GM18498 (cell line): ENCODE data around the gene MMP14.
A peak's percentile ranks its signal among the peaks of the same experiment; 100 is the strongest.
"Not testable (repeated sequence)": the region's sequence is repeated elsewhere in the genome, so short reads cannot be mapped to it uniquely, and the experiment has no call there.

ENCODE experiments used
- ATAC-seq: cut with Tn5 transposase; IDR thresholded peaks from one replicate; pipeline ENCODE4 v1.9.1; 2021; ENCODE audit warnings: mild to moderate bottlenecking, moderate library complexity; ENCODE audit not compliant: unreplicated experiment

Gene MMP14

GRCh38 chr14:22856428-22856827, 20.0 kb downstream of the MMP14 start:
- no peak for ATAC-seq

DNA sequence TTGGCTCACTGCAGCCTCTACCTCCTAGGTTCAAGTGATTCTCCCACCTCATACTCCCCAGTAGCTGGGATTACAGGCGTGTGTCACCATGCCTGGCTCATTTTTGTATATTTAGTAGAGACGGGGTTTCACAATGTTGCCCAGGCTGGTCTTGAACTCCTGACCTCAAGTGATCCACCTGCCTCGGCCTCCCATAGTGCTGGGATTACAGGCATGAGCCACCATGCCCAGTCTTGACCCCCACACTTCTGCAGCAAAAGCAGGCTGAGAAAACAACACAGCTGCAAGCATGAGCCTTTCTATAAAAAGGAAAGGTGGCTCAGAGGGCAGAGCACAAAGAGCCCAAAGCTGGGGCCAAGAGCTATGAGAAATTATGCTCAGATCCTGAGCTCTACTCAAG, 24.0 kb downstream of the MMP14 start:
- not testable (repeated sequence) for ATAC-seq

DNA sequence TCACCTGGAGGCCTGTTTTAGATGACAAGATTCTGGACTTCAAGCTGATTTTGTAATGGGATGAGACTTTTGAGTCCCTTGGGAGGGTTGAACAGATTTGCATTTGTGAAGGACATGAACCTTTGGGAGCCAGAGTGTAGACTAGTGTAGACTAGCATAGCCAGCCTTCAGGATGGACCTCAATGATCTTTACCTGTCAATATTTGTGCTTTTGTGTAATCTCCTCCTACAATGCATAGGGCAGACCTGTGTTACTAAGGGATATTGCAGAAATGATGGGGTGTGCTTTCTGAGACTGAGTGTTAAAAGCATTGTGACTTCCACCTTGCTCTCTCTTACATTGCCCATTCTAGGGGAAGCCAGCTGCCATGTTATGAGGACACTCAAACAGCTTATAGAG, 25.3 kb downstream of the MMP14 start:
- ATAC-seq, result no peak

DNA sequence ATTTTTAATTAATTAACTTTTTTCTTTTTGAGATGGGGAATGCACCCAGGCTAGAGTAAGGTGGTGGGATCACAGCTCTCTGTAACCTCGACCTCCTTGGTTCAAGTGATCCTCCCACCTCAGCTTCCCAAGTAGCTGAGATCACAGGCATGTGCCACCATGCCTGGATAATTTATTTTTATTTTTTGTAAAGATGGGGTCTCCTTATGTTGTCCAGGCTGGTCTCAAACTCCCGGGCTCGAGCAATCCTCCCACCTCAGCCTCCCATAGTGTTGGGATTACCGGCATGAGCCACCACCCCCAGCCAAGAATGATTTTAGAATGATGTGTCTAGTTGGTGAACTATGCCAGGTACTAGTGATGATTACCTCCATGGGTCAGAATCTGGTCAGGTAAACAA, 28.6 kb downstream of the MMP14 start:
- no peak for ATAC-seq

DNA sequence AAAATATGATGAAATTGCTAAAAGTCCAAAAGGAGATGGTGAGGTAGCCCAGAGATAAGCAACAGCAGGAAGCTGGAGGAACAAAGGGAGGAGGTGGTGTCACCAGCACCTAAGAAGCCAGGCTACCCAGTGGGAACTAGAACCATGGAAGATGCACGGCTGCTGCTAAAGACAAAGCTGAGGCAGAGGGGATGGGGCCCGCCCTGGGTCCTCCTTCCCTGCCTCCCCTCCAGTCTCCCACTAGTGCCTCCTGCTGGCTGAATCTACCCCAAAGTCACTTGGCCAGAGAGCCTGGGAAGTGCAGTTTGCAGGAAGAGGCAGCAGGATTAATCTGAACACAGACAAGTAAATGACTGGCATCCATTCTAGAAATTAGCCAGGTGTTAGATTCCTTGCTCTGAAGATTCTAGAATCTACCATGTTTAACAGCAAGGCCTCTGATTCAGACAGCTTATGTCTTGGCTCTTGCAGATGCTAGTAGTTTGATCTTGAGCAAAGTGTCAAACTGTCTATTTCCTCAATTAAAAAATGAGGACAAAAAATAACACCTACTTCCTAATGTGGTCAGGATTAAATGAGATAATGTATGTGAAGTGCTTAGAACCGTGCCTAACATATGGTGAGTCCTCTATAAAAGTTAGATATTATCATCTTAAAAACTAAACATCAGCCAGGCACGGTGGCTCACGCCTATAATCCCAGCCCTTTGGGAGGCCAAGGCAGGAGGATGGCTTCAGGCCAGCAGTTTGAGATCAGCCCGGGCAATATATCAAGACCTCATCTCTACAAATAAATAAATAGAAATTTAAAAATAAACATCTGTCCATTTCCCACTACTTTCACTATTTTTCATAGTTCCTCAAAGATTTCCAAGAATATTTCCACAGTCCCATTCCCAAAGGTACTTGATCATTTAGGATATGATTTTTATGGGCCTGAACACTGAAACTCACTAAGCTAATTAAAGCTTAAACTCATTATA, 29.3 kb downstream of the MMP14 start:
- ATAC-seq, result no peak

DNA sequence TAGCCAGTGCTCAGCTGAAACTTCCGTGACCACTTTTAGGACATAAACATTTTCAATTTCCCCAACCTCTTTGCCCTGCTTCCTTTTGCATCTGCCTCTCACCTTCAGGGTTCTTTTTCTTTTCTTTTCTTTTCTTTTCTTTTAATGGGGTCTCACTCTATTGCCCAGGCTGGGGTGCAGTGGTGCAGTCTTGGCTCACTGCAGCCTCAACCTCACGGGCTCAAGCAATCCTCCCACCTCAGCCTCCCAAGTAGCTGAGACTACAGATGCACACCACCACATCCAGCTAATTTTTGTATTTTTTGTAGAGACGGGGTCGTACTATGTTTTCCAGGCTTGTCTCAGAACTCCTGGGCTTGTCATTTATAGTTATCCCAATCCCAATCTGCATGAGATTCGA, 30.5 kb downstream of the MMP14 start:
- ATAC-seq, result no peak

- peak; percentile 38 for ATAC-seq
These were observed 34.4 kb downstream of the MMP14 start for GRCh38 chr14:22870811-22871223.

DNA sequence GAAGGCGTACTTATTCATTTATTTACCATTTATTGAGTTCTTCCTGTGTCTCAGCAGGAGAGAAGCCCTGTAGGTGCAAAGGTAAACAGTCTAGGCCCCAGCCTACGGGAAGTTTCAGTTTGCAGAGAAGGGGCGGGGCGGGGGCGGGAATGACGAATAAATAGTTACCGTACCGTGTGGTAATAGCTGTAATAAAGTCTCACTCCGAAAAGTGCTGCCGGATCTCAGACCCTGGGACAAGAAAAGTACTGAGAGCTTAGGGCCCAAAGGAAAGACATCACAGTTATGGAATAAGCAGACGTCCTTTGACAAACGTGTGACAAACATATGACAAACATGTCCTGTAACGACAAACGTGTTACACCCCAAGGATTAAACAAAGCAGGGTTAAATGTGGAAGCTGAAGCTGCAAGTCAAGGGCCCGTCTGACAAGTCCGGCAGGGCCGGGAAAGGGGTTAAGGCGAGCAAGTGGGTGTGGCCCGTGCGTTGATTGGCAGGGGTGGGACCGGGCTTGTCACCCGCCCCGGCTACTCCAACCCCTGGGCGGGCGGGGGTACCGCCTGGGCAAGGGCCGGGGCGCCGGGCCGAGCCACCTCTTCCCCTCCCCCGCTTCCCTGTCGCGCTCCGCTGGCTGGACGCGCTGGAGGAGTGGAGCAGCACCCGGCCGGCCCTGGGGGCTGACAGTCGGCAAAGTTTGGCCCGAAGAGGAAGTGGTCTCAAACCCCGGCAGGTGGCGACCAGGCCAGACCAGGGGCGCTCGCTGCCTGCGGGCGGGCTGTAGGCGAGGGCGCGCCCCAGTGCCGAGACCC, 35.0 kb downstream of the MMP14 start, which contains the start of gene LRP10:
Gene LRP10 (plus strand): TSS at position 517 of the 809 bp plus-strand sequence. CDS start 564 bp downstream, outside the sequence.
- ATAC-seq, result peak; percentile 83

- peak; percentile 26 for ATAC-seq
These were observed 35.8 kb downstream of the MMP14 start for GRCh38 chr14:22872033-22872832.

DNA sequence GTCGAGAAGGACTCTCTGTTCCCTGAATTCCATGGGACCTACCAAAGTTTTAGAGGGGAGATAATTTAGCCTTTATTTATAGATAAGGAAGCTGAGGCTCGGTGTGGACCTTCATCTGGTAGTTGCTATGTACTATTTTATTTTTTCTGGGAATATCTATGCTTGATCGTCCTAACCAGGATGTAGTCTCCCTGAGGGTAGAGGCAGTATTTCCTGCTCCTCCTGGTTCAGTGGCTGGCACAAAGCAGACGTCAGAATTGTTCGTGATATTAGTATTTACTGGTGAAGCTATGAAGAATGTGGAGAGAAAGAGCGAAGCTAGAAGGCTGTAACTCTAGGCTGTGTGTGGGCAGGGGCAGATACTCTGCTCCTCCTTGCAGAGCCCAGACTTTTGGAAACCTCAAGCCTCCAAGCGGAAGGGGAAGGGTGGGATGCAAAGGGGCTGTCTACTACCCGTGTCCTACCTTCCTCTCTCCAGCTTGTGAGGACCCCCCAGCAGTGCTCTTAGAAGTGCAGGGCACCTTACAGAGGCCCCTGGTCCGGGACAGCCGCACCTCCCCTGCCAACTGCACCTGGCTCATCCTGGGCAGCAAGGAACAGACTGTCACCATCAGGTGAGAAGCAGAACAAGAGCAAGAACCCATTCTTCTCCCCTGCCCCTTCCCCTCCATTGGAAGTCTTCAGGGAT, 36.6 kb downstream of the MMP14 start:
- no peak for ATAC-seq

DNA sequence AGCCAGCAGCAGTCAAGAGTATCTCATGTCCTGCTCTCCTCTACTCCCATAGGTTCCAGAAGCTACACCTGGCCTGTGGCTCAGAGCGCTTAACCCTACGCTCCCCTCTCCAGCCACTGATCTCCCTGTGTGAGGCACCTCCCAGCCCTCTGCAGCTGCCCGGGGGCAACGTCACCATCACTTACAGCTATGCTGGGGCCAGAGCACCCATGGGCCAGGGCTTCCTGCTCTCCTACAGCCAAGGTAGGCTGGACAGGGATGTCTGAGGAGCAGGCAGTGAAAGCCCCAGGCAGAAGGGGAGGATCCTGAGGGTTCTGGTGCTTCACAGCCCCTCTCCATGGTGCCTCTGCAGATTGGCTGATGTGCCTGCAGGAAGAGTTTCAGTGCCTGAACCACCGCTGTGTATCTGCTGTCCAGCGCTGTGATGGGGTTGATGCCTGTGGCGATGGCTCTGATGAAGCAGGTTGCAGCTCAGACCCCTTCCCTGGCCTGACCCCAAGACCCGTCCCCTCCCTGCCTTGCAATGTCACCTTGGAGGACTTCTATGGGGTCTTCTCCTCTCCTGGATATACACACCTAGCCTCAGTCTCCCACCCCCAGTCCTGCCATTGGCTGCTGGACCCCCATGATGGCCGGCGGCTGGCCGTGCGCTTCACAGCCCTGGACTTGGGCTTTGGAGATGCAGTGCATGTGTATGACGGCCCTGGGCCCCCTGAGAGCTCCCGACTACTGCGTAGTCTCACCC, 38.8 kb downstream of the MMP14 start:
- no peak for ATAC-seq

DNA sequence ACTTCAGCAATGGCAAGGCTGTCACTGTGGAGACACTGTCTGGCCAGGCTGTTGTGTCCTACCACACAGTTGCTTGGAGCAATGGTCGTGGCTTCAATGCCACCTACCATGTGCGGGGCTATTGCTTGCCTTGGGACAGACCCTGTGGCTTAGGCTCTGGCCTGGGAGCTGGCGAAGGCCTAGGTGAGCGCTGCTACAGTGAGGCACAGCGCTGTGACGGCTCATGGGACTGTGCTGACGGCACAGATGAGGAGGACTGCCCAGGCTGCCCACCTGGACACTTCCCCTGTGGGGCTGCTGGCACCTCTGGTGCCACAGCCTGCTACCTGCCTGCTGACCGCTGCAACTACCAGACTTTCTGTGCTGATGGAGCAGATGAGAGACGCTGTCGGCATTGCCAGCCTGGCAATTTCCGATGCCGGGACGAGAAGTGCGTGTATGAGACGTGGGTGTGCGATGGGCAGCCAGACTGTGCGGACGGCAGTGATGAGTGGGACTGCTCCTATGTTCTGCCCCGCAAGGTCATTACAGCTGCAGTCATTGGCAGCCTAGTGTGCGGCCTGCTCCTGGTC, 39.4 kb downstream of the MMP14 start:
- ATAC-seq, result no peak

GRCh38 chr14:22877000-22877501, 40.7 kb downstream of the MMP14 start:
- ATAC-seq, result no peak

- ATAC-seq, result no peak
These were observed 42.2 kb downstream of the MMP14 start for GRCh38 chr14:22878271-22879246.

- no peak for ATAC-seq
These were observed 45.7 kb downstream of the MMP14 start for GRCh38 chr14:22882064-22882463.

DNA sequence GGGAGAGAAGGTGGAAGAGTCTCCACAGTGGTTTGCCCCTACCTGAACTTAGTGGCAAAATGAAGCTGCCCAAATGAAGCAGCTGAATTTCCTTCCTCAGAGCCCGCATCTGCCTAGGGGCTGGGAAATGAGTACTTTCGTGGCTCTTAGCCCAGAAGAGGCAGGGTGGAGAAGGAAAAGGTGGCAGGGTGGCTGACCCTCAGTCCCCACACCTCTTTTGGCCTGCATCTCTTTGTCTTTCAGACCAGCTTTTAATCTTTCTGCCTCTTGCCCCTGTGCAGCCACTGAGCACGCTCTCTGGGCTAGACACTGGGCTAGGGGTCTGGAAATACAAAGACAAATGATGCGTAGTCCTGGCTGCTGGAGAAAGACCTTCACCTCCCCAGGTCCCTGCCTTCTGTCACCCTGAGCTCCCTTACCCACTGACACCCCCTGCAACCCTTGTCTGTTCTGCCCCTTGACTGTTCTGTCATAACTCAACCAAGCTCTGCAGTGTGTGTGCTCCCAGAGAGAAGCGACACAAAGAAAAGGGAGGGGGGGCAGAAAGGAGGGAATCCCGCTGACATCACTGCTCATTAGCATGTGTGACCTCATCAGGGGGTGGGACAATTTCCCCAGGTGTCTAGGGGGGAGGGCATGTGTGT, 46.3 kb downstream of the MMP14 start:
- no peak for ATAC-seq
